Activated B cell treated with CpG ODN at 0.5 μM for 24 hours (primary cell): ENCODE data around the gene COPZ1. TPM values are rescaled to one million over a fixed set of nuclear protein-coding genes. Genes with fewer than 3 reads are reported as not detected.

Experiments
- ATAC-seq: fragments of 200-7000 bp; cut with Tn5 transposase; one replicate; pipeline ENCODE4 v1.10.0; 2021; ENCODE audit warnings: low read depth, mild to moderate bottlenecking, moderate library complexity
- CTCF ChIA-PET: fragments of 350-600 bp; sonication (Branson Sonifier 250); formaldehyde crosslinking; loops from one replicate; lab custom pipeline; 2021; ENCODE audit warnings: antibody characterized with exemption; lab: Charles Lee
- POLR2A ChIA-PET: fragments of 350-600 bp; sonication (Branson Sonifier 250); formaldehyde crosslinking; loops from one replicate; lab custom pipeline; 2021; ENCODE audit warnings: antibody characterized with exemption; lab: Charles Lee
- DNase-seq: peaks from one replicate; pipeline ENCODE4 v3.0.0; 2022
- H3K27ac Mint-ChIP-seq: one replicate; pipeline ENCODE4 v1.8.0; 2020; ENCODE audit warnings: mixed read lengths
- H3K27me3 Mint-ChIP-seq: one replicate; pipeline ENCODE4 v1.8.0; 2021; ENCODE audit warnings: mixed read lengths
- H3K36me3 Mint-ChIP-seq: one replicate; pipeline ENCODE4 v1.8.0; 2021; ENCODE audit warnings: low read depth, mixed read lengths
- H3K4me1 Mint-ChIP-seq: one replicate; pipeline ENCODE4 v1.8.0; 2021; ENCODE audit warnings: mixed read lengths
- H3K4me3 Mint-ChIP-seq: one replicate; pipeline ENCODE4 v1.8.0; 2020; ENCODE audit warnings: mild to moderate bottlenecking, mixed read lengths
- H3K9me3 Mint-ChIP-seq: one replicate; pipeline ENCODE4 v1.8.0; 2020; ENCODE audit warnings: mixed read lengths
- CTCF ChIP-seq: fragments of 200-600 bp; IDR thresholded peaks from one replicate; pipeline ENCODE4 v1.8.0; 2022; ENCODE audit warnings: antibody characterized with exemption, mild to moderate bottlenecking
- intact Hi-C: fragments of 100-400 bp; cut with micrococcal nuclease; formaldehyde crosslinking; loops from one replicate; pipeline ENCODE4 v1.15.1; 2024
- total RNA-seq: library from RNA; stranded (reverse); gene quantifications from 2 replicates; pipeline ENCODE4 v1.2.3, GENCODE V29; 2022

The COPZ1 gene
- total RNA-seq, 1 donor from 2014 or later, result 120 TPM

- peaks cover 23% of the 10 kb centered on the region for H3K4me1 Mint-ChIP-seq
- no peak overlapping the region for H3K4me3 Mint-ChIP-seq
- no peak for ATAC-seq
- H3K27me3 Mint-ChIP-seq, result no peaks in the 10 kb centered on the region
- H3K36me3 Mint-ChIP-seq, result no peaks in the 10 kb centered on the region
- no peaks in the 10 kb centered on the region for H3K9me3 Mint-ChIP-seq
- intact Hi-C loops, result no loop called here
- ChIA-PET POLR2A (no interaction called here), CTCF (interaction anchor here (2.2 kb wide), 1 partner anchor 71 kb away, joined by 10 read pairs; no protein-coding TSS in a partner anchor)
- DNase-seq, result no peak
- no peak for TF ChIP-seq CTCF
- no peak overlapping the region for H3K27ac Mint-ChIP-seq
Measured at GRCh38 chr12:54363618-54364017, 38.7 kb downstream of the COPZ1 start.

- Mint-ChIP-seq H3K27me3 (no peaks in the 10 kb centered on the region), H3K36me3 (no peaks in the 10 kb centered on the region), H3K9me3 (no peaks in the 10 kb centered on the region), H3K4me3 (no peak within 1 kb of the TSS), H3K27ac (peak within 1 kb of the TSS; percentile 26), H3K4me1 (peaks cover 31% of the 10 kb centered on the region)
- TF ChIP-seq CTCF, result no peak
- CTCF ChIA-PET, result no interaction called here
- POLR2A ChIA-PET, result no interaction called here
- ATAC-seq, result no peak
- intact Hi-C loops, result no loop called here
- no peak for DNase-seq
Measured at GRCh38 chr12:54364413-54364812, 39.5 kb downstream of the COPZ1 start, which contains the start of gene GPR84. GPR84 (minus strand) TSS chr12:54364486; CDS start chr12:54363851, 635 bp downstream.

- intact Hi-C loops, result loop anchor here (1.0 to 5.0 kb wide), 9 partner anchors 11 to 361 kb away; partner anchors contain the start of gene HOXC8
- peak; percentile 20 for ATAC-seq
- POLR2A ChIA-PET, result interaction anchor here (0.6 to 1.5 kb wide), 8 partner anchors 9 to 150 kb away, joined by 3 to 8 read pairs (median 5); partner anchors contain the start of genes CBX5 and COPZ1
- Mint-ChIP-seq H3K4me1 (peaks cover 23% of the 10 kb centered on the region), H3K27ac (no peak overlapping the region), H3K4me3 (peak overlapping the region; percentile 55), H3K27me3 (no peaks in the 10 kb centered on the region), H3K9me3 (no peaks in the 10 kb centered on the region), H3K36me3 (peaks cover 11% of the 10 kb centered on the region)
- CTCF ChIA-PET, result interaction anchor here (0.8 to 3.0 kb wide), 22 partner anchors 10 to 154 kb away, joined by 3 to 22 read pairs (median 4); partner anchors contain the start of gene ZNF385A
- no peak for TF ChIP-seq CTCF
- no peak for DNase-seq
Measured at GRCh38 chr12:54368025-54368708, 43.2 kb downstream of the COPZ1 start.

- peak overlapping the region; percentile 55 for H3K4me3 Mint-ChIP-seq
- intact Hi-C loops, result loop anchor here (1.0 to 5.0 kb wide), 9 partner anchors 10 to 362 kb away; partner anchors contain the start of gene HOXC8
- H3K9me3 Mint-ChIP-seq, result no peaks in the 10 kb centered on the region
- DNase-seq (peak; percentile 78), ATAC-seq (peak; percentile 95)
- CTCF ChIA-PET, result interaction anchor here (0.8 to 3.0 kb wide), 21 partner anchors 10 to 155 kb away, joined by 3 to 22 read pairs (median 5); partner anchors contain the start of gene ZNF385A
- no peak overlapping the region for H3K27ac Mint-ChIP-seq
- no peaks in the 10 kb centered on the region for H3K27me3 Mint-ChIP-seq
- H3K4me1 Mint-ChIP-seq, result peaks cover 22% of the 10 kb centered on the region
- POLR2A ChIA-PET, result interaction anchor here (0.6 to 1.5 kb wide), 9 partner anchors 10 to 151 kb away, joined by 3 to 8 read pairs (median 5); partner anchors contain the start of genes CBX5 and COPZ1
- H3K36me3 Mint-ChIP-seq, result peaks cover 13% of the 10 kb centered on the region
- TF ChIP-seq CTCF, result peak; percentile 60
Measured at GRCh38 chr12:54368709-54369596, 44.0 kb downstream of the COPZ1 start.
